Neural cell (in vitro differentiated cells): ENCODE measurements around the gene SZT2.

Experiments used
- EP300 ChIP-seq: fragments of 450-650 bp; conservative IDR thresholded peaks from 2 replicates; pipeline ENCODE4 v1.6.1; 2014; ENCODE audit warnings: antibody characterized with exemption, mild to moderate bottlenecking, moderate library complexity; ENCODE audit not compliant: poor library complexity, severe bottlenecking
- EZH2 ChIP-seq: fragments of 200-600, 300-800 bp; shearing (Covaris generic), sonication (generic); IDR thresholded peaks from 2 replicates; pipeline ENCODE4 v1.6.1; 2014; ENCODE audit warnings: antibody characterized with exemption, low read length, borderline replicate concordance, mild to moderate bottlenecking; ENCODE audit not compliant: insufficient read depth, poor library complexity, severe bottlenecking
- POLR2AphosphoS5 ChIP-seq: IDR thresholded peaks from 2 replicates; pipeline ENCODE4 v1.6.1; 2012
- RAD21 ChIP-seq: fragments of 450-650 bp; conservative IDR thresholded peaks from 2 replicates; pipeline ENCODE4 v1.6.1; 2014; ENCODE audit warnings: antibody characterized with exemption, mild to moderate bottlenecking, moderate library complexity
- TAF1 ChIP-seq: IDR thresholded peaks from 2 replicates; pipeline ENCODE4 v1.6.1; 2012; ENCODE audit warnings: low read depth
- TF ChIP-seq, protein P1 (sequence below): fragments of 450-650 bp; IDR thresholded peaks from 2 replicates; pipeline ENCODE4 v1.5.1; 2014; ENCODE audit warnings: antibody characterized with exemption, mild to moderate bottlenecking, moderate library complexity; ENCODE audit not compliant: poor library complexity, severe bottlenecking
- TF ChIP-seq, protein P2 (sequence below): IDR thresholded peaks from 2 replicates; pipeline ENCODE4 v1.6.1; 2012; ENCODE audit warnings: borderline replicate concordance

DNA sequence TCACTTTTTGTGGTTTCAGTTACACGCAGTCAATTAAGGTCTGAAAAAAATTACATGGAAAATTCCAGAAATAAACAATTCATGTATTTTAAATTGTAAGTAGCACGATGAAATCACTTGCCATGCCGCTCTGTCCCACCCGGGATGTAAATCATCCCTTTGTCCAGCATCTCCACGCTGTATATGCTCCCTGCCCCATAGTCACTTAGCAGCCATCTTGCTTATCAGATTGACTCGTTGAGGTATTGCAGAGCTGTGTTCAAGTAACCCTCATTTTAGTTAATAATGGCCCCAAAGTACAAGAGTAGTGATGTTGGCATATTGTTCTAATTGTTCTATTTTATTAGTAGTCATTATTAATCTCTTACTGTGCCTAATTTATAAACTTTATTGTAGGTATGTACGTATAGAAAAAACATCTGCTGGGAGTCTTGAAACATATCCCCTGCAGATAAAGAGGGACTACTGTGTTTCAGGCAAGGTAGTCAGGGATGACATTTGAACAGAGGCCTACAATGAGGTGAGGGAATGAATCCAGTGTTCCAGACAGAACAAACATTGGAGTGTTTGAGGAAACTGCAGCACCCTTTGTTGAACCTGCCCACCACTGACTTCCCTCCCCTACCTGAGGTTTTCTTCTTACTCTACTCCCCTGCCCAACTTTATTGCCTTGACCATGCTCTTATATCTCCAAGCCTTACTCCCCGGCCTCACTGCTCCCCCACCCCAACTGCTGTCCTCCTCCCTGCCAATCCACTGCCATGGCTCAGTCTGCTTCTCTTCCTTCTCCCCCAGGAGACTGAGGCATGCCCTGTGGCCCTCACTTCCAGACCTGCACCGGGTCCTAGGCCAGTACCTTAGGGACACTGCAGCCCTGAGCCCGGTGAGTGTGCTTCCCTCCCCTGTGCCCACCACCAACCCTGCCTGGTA lies 38.0 kb upstream of the SZT2 start:
- no peak for TF ChIP-seq EP300
- TF ChIP-seq, protein P1, sequence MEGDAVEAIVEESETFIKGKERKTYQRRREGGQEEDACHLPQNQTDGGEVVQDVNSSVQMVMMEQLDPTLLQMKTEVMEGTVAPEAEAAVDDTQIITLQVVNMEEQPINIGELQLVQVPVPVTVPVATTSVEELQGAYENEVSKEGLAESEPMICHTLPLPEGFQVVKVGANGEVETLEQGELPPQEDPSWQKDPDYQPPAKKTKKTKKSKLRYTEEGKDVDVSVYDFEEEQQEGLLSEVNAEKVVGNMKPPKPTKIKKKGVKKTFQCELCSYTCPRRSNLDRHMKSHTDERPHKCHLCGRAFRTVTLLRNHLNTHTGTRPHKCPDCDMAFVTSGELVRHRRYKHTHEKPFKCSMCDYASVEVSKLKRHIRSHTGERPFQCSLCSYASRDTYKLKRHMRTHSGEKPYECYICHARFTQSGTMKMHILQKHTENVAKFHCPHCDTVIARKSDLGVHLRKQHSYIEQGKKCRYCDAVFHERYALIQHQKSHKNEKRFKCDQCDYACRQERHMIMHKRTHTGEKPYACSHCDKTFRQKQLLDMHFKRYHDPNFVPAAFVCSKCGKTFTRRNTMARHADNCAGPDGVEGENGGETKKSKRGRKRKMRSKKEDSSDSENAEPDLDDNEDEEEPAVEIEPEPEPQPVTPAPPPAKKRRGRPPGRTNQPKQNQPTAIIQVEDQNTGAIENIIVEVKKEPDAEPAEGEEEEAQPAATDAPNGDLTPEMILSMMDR, result no peak
- TF ChIP-seq, protein P2, sequence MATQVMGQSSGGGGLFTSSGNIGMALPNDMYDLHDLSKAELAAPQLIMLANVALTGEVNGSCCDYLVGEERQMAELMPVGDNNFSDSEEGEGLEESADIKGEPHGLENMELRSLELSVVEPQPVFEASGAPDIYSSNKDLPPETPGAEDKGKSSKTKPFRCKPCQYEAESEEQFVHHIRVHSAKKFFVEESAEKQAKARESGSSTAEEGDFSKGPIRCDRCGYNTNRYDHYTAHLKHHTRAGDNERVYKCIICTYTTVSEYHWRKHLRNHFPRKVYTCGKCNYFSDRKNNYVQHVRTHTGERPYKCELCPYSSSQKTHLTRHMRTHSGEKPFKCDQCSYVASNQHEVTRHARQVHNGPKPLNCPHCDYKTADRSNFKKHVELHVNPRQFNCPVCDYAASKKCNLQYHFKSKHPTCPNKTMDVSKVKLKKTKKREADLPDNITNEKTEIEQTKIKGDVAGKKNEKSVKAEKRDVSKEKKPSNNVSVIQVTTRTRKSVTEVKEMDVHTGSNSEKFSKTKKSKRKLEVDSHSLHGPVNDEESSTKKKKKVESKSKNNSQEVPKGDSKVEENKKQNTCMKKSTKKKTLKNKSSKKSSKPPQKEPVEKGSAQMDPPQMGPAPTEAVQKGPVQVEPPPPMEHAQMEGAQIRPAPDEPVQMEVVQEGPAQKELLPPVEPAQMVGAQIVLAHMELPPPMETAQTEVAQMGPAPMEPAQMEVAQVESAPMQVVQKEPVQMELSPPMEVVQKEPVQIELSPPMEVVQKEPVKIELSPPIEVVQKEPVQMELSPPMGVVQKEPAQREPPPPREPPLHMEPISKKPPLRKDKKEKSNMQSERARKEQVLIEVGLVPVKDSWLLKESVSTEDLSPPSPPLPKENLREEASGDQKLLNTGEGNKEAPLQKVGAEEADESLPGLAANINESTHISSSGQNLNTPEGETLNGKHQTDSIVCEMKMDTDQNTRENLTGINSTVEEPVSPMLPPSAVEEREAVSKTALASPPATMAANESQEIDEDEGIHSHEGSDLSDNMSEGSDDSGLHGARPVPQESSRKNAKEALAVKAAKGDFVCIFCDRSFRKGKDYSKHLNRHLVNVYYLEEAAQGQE, result no peak
- no peak for TF ChIP-seq POLR2AphosphoS5
- TF ChIP-seq RAD21, result no peak
- no peak for TF ChIP-seq EZH2
- TF ChIP-seq TAF1, result no peak
